Natural killer cell treated with Interleukin-12 subunit alpha and Interleukin-12 subunit beta and Interleukin-15 and Interleukin-18, amount 100 ng/mL, for 72 hours (primary cell): ENCODE results near the gene MS4A2. TPM values are rescaled to one million over a fixed set of nuclear protein-coding genes. Genes with fewer than 3 reads are reported as not detected.
"Not testable (repeated sequence)": the region's sequence is repeated elsewhere in the genome, so short reads cannot be mapped to it uniquely, and the experiment has no call there.

Experiments
- ATAC-seq, 2 donors: fragments of 150-1000 bp; cut with Tn5 transposase in 1 of 2; sonication (Bioruptor Pico), chemical (Tn5 transposase) in 1 of 2; 2 replicates each; pipeline ENCODE4 v1.10.0; 2021
- DNase-seq: peaks from one replicate; pipeline ENCODE4 v3.0.0; 2022; ENCODE audit warnings: low spot score
- H3K27ac Mint-ChIP-seq, 2 donors: 1 replicate in 1 of 2; 2 replicates in 1 of 2; pipeline ENCODE4 v1.8.0; 2022; ENCODE audit warnings: mixed read lengths in 2 of 2, mild to moderate bottlenecking in 1 of 2, moderate library complexity in 1 of 2
- H3K27me3 Mint-ChIP-seq, 2 donors: 1 replicate in 1 of 2; 2 replicates in 1 of 2; pipeline ENCODE4 v1.8.0; 2022; ENCODE audit warnings: mixed read lengths in 2 of 2
- H3K36me3 Mint-ChIP-seq: one replicate; pipeline ENCODE4 v1.8.0; 2022; ENCODE audit warnings: mixed read lengths
- H3K4me1 Mint-ChIP-seq, 2 donors: 1 replicate in 1 of 2; 2 replicates in 1 of 2; pipeline ENCODE4 v1.8.0; 2022; ENCODE audit warnings: low read depth in 2 of 2, mixed read lengths in 2 of 2, mild to moderate bottlenecking in 1 of 2
- H3K4me3 Mint-ChIP-seq: one replicate; pipeline ENCODE4 v1.8.0; 2022; ENCODE audit warnings: mixed read lengths
- H3K9me3 Mint-ChIP-seq: 2 replicates; pipeline ENCODE4 v1.8.0; 2022; ENCODE audit warnings: mixed read lengths
- total RNA-seq, 2 donors: library from RNA; stranded (reverse); gene quantifications; one replicate each; pipeline ENCODE4 v1.2.3, GENCODE V29; 2022

MS4A2 gene
- total RNA-seq, 2 donors from 2014 or later = 1.6 TPM; not detected in 1

GRCh38 chr11:60080535-60080934 lies 7.9 kb upstream of the MS4A2 start:
- DNase-seq = no peak
- H3K27me3 Mint-ChIP-seq = peaks cover 3 to 27% of the 10 kb centered on the region in 2 donors
- no peak for ATAC-seq
- no peaks in the 10 kb centered on the region for H3K9me3 Mint-ChIP-seq
- no peaks in the 10 kb centered on the region for H3K4me1 Mint-ChIP-seq
- no peak overlapping the region for H3K27ac Mint-ChIP-seq
- no peak overlapping the region for H3K4me3 Mint-ChIP-seq
- no peaks in the 10 kb centered on the region for H3K36me3 Mint-ChIP-seq

GRCh38 chr11:60084631-60085273 lies 3.7 kb upstream of the MS4A2 start:
- H3K4me3 Mint-ChIP-seq = no peak overlapping the region
- no peaks in the 10 kb centered on the region for H3K4me1 Mint-ChIP-seq
- peaks cover 8 to 21% of the 10 kb centered on the region in 2 donors for H3K27me3 Mint-ChIP-seq
- H3K27ac Mint-ChIP-seq = no peak overlapping the region
- no peaks in the 10 kb centered on the region for H3K36me3 Mint-ChIP-seq
- no peak for ATAC-seq
- no peaks in the 10 kb centered on the region for H3K9me3 Mint-ChIP-seq
- no peak for DNase-seq

- no peak overlapping the region for H3K4me3 Mint-ChIP-seq
- no peak for ATAC-seq
- no peak overlapping the region for H3K27ac Mint-ChIP-seq
- no peaks in the 10 kb centered on the region for H3K36me3 Mint-ChIP-seq
- no peaks in the 10 kb centered on the region for H3K4me1 Mint-ChIP-seq
- peaks cover 9 to 14% of the 10 kb centered on the region in 2 donors for H3K27me3 Mint-ChIP-seq
- H3K9me3 Mint-ChIP-seq = no peaks in the 10 kb centered on the region
- DNase-seq = no peak
Observed at GRCh38 chr11:60085909-60086308, 2.6 kb upstream of the MS4A2 start.

- Mint-ChIP-seq H3K27ac (no peak overlapping the region), H3K4me1 (no peaks in the 10 kb centered on the region), H3K36me3 (no peaks in the 10 kb centered on the region), H3K27me3 (peaks cover 9 to 19% of the 10 kb centered on the region in 2 donors), H3K9me3 (no peaks in the 10 kb centered on the region), H3K4me3 (no peak overlapping the region)
- DNase-seq = no peak
- ATAC-seq = no peak
Observed at GRCh38 chr11:60087239-60087638, 1.2 kb upstream of the MS4A2 start.

- H3K27ac Mint-ChIP-seq = no peak overlapping the region
- no peak overlapping the region for H3K4me3 Mint-ChIP-seq
- H3K9me3 Mint-ChIP-seq = no peaks in the 10 kb centered on the region
- DNase-seq = no peak
- no peak for ATAC-seq
- H3K36me3 Mint-ChIP-seq = no peaks in the 10 kb centered on the region
- peaks cover 4 to 21% of the 10 kb centered on the region in 2 donors for H3K27me3 Mint-ChIP-seq
- no peaks in the 10 kb centered on the region for H3K4me1 Mint-ChIP-seq
Observed at GRCh38 chr11:60095477-60096120, 7.1 kb downstream of the MS4A2 start.

GRCh38 chr11:60097189-60097588 lies 8.7 kb downstream of the MS4A2 start:
- peaks cover 7 to 14% of the 10 kb centered on the region in 2 donors for H3K27me3 Mint-ChIP-seq
- H3K4me1 Mint-ChIP-seq = no peaks in the 10 kb centered on the region
- ATAC-seq (no peak), DNase-seq (no peak)
- no peak overlapping the region for H3K4me3 Mint-ChIP-seq
- no peaks in the 10 kb centered on the region for H3K9me3 Mint-ChIP-seq
- H3K36me3 Mint-ChIP-seq = no peaks in the 10 kb centered on the region
- no peak overlapping the region for H3K27ac Mint-ChIP-seq

GRCh38 chr11:60098508-60098907 lies 10.0 kb downstream of the MS4A2 start:
- Mint-ChIP-seq H3K9me3 (no peaks in the 10 kb centered on the region), H3K4me3 (no peak overlapping the region), H3K4me1 (no peaks in the 10 kb centered on the region), H3K27me3 (peaks cover 7 to 14% of the 10 kb centered on the region in 2 donors), H3K27ac (no peak overlapping the region), H3K36me3 (no peaks in the 10 kb centered on the region)
- ATAC-seq = no peak
- DNase-seq = no peak

GRCh38 chr11:60100516-60100915 lies 12.1 kb downstream of the MS4A2 start:
- no peak overlapping the region for H3K4me3 Mint-ChIP-seq
- no peaks in the 10 kb centered on the region for H3K4me1 Mint-ChIP-seq
- DNase-seq = no peak
- no peaks in the 10 kb centered on the region for H3K9me3 Mint-ChIP-seq
- H3K27ac Mint-ChIP-seq = no peak overlapping the region
- H3K36me3 Mint-ChIP-seq = no peaks in the 10 kb centered on the region
- no peak for ATAC-seq
- peaks cover 9 to 10% of the 10 kb centered on the region in 2 donors for H3K27me3 Mint-ChIP-seq

- not testable (repeated sequence) for H3K4me3 Mint-ChIP-seq, H3K9me3 Mint-ChIP-seq, H3K27me3 Mint-ChIP-seq, H3K27ac Mint-ChIP-seq, DNase-seq, H3K4me1 Mint-ChIP-seq, H3K36me3 Mint-ChIP-seq, ATAC-seq
Observed at GRCh38 chr11:60101368-60101767, 12.9 kb downstream of the MS4A2 start.

GRCh38 chr11:60104471-60105115 lies 16.1 kb downstream of the MS4A2 start:
- H3K4me1 Mint-ChIP-seq, ATAC-seq, H3K4me3 Mint-ChIP-seq, H3K9me3 Mint-ChIP-seq, H3K36me3 Mint-ChIP-seq, H3K27ac Mint-ChIP-seq, DNase-seq: not testable (repeated sequence)
- H3K27me3 Mint-ChIP-seq = peaks cover 8 to 10% of the 10 kb centered on the region in 2 donors

GRCh38 chr11:60108631-60109030 lies 20.2 kb downstream of the MS4A2 start:
- ATAC-seq, H3K27ac Mint-ChIP-seq, DNase-seq, H3K4me3 Mint-ChIP-seq, H3K9me3 Mint-ChIP-seq, H3K4me1 Mint-ChIP-seq, H3K36me3 Mint-ChIP-seq: not testable (repeated sequence)
- H3K27me3 Mint-ChIP-seq = peaks cover 5 to 23% of the 10 kb centered on the region in 2 donors

GRCh38 chr11:60111793-60112192 lies 23.3 kb downstream of the MS4A2 start:
- no peaks in the 10 kb centered on the region for H3K36me3 Mint-ChIP-seq
- DNase-seq = no peak
- H3K4me1 Mint-ChIP-seq = no peaks in the 10 kb centered on the region
- no peak overlapping the region for H3K27ac Mint-ChIP-seq
- no peaks in the 10 kb centered on the region for H3K9me3 Mint-ChIP-seq
- H3K27me3 Mint-ChIP-seq = peaks cover 2 to 32% of the 10 kb centered on the region in 2 donors
- H3K4me3 Mint-ChIP-seq = no peak overlapping the region
- no peak for ATAC-seq

GRCh38 chr11:60116996-60117790 lies 28.7 kb downstream of the MS4A2 start:
- H3K36me3 Mint-ChIP-seq = no peaks in the 10 kb centered on the region
- no peak overlapping the region for H3K4me3 Mint-ChIP-seq
- no peaks in the 10 kb centered on the region for H3K9me3 Mint-ChIP-seq
- ATAC-seq = no peak
- DNase-seq = no peak
- H3K4me1 Mint-ChIP-seq = no peaks in the 10 kb centered on the region
- no peak overlapping the region for H3K27ac Mint-ChIP-seq
- H3K27me3 Mint-ChIP-seq = peaks cover 7 to 40% of the 10 kb centered on the region in 2 donors

GRCh38 chr11:60118338-60118737 lies 29.9 kb downstream of the MS4A2 start:
- ATAC-seq (no peak), DNase-seq (no peak)
- peaks cover 13 to 37% of the 10 kb centered on the region in 2 donors for H3K27me3 Mint-ChIP-seq
- no peak overlapping the region for H3K4me3 Mint-ChIP-seq
- H3K9me3 Mint-ChIP-seq = no peaks in the 10 kb centered on the region
- H3K36me3 Mint-ChIP-seq = no peaks in the 10 kb centered on the region
- peak overlapping the region in 1 of 2 donors; percentile 16 for H3K27ac Mint-ChIP-seq
- no peaks in the 10 kb centered on the region for H3K4me1 Mint-ChIP-seq
